Gastrocnemius medialis (tissue), 4 donors: Measurements from ENCODE around the gene FABP7.

Experiments used
- POLR2A ChIP-seq, 2 donors: fragments of 450-650 bp; IDR thresholded peaks; one replicate each; pipeline ENCODE4 v1.6.1; 2017; ENCODE audit warnings: antibody characterized with exemption in 2 of 2, mild to moderate bottlenecking in 2 of 2, moderate library complexity in 2 of 2
- TF ChIP-seq, protein P1 (sequence below), 5 experiments: fragments of 450-650 bp in 3 of 5; fragments of 200-600 bp in 2 of 5; sonication (generic) in 2 of 5; IDR thresholded peaks in 4 of 5; conservative IDR thresholded peaks in 1 of 5; 1 replicate in 4 of 5; 2 replicates in 1 of 5; pipeline ENCODE4 v1.5.1; 2016 to 2019; ENCODE audit warnings: antibody characterized with exemption in 5 of 5, mild to moderate bottlenecking in 3 of 5, moderate library complexity in 3 of 5

DNA sequence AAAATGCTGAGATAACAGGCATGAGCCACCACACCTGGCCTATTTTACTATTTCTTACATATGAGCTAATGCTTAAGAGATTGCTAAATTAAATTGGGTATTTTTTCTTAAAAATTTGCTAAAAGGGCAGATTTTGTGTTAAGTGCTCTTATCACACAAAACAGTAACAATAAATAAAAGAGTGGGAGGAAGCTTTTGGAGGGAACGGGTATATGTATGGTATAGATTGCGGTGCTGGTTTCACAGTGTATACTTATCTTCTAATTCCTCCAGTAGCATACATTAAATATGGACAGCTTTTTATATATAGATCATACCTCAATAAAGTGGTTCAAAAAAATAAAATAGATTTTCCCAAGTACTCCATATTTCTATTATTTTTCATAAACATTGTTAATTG, 39.4 kb upstream of the FABP7 start:
- TF ChIP-seq, protein P1, sequence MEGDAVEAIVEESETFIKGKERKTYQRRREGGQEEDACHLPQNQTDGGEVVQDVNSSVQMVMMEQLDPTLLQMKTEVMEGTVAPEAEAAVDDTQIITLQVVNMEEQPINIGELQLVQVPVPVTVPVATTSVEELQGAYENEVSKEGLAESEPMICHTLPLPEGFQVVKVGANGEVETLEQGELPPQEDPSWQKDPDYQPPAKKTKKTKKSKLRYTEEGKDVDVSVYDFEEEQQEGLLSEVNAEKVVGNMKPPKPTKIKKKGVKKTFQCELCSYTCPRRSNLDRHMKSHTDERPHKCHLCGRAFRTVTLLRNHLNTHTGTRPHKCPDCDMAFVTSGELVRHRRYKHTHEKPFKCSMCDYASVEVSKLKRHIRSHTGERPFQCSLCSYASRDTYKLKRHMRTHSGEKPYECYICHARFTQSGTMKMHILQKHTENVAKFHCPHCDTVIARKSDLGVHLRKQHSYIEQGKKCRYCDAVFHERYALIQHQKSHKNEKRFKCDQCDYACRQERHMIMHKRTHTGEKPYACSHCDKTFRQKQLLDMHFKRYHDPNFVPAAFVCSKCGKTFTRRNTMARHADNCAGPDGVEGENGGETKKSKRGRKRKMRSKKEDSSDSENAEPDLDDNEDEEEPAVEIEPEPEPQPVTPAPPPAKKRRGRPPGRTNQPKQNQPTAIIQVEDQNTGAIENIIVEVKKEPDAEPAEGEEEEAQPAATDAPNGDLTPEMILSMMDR (IDR thresholded peaks at IDR 0.05 in 4 of 5, conservative IDR thresholded peaks at IDR 0.05 in 1 of 5), result no peak
- no peak for TF ChIP-seq POLR2A (IDR thresholded peaks at IDR 0.05)
